ENCODE measurements around the gene NT5DC4.

- TF ChIP-seq TAF1 (IDR thresholded peaks at IDR 0.05; ENCODE audit: low read depth, low read length) (no peak), SP1 (IDR thresholded peaks at IDR 0.05; ENCODE audit: low read depth, low read length) (no peak), GABPA (IDR thresholded peaks at IDR 0.05; ENCODE audit: borderline replicate concordance, insufficient read depth, low read length) (no peak)
These were observed 58.8 kb downstream of the NT5DC4 start for GRCh38 chr2:112779598-112779997.

Data from H1 (cell line).